ENCODE measurements around the gene POLD1.
"Not testable (repeated sequence)": the region's sequence is repeated elsewhere in the genome, so short reads cannot be mapped to it uniquely, and the experiment has no call there.

POLD1 gene

DNA sequence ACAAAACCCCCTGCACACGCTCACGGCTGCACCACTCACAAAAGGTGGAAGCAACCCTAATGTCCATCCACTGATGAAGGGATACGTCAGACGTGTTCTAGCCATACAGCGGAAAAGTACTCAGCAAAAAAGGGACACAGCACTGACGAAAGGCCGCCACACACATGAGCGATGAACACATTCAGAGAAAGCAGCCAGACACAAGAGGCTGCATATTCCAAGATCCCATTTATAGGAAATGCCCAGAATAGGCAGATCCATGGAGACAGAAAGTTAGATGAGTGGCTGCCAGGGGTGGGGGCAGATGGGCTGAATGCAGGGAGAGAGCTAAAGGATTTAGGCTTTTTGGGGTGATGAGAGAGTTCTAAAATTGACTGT lies 3.7 kb downstream of the POLD1 start:
- Histone ChIP-seq H3K9me3 (ENCODE audit: low read length) (no peaks in the 10 kb centered on the region), H3K9ac (ENCODE audit: low read length) (no peak overlapping the region), H3K27ac (ENCODE audit: low read depth, low read length, poor library complexity, severe bottlenecking) (no peak overlapping the region), H3K4me3 (ENCODE audit: low read depth, low read length, poor library complexity, severe bottlenecking) (no peak overlapping the region), H3K4me1 (ENCODE audit: insufficient read depth, low read length, severe bottlenecking) (peaks cover 16% of the 10 kb centered on the region), H3K4me2 (ENCODE audit: low read length) (no peak overlapping the region), H3K36me3 (ENCODE audit: insufficient read depth, low read length) (peaks cover 54% of the 10 kb centered on the region), H3K27me3 (ENCODE audit: insufficient read depth, low read length) (no peaks in the 10 kb centered on the region), H2AFZ (ENCODE audit: low read length) (no peak overlapping the region), H3F3A (ENCODE audit: insufficient read depth, low read length) (no peaks in the 10 kb centered on the region), H3K9me2 (ENCODE audit: low read depth, low read length) (no peaks in the 10 kb centered on the region), H3K79me2 (ENCODE audit: insufficient read depth, low read length) (peaks cover 35% of the 10 kb centered on the region), H4K20me1 (ENCODE audit: insufficient read depth, low read length) (no peaks in the 10 kb centered on the region)
- no peak for TF ChIP-seq CTCF (IDR thresholded peaks at IDR 0.05; ENCODE audit: low read length)
- TF ChIP-seq EZH2 (IDR thresholded peaks at IDR 0.05; ENCODE audit: borderline replicate concordance, low read length) = no peak

- H3K79me2 ChIP-seq (ENCODE audit: insufficient read depth, low read length) = peaks cover 34% of the 10 kb centered on the region
- H3K9me3 ChIP-seq (ENCODE audit: low read length); H3K27ac ChIP-seq (ENCODE audit: low read depth, low read length, poor library complexity, severe bottlenecking); H2AFZ ChIP-seq (ENCODE audit: low read length); H3K4me1 ChIP-seq (ENCODE audit: insufficient read depth, low read length, severe bottlenecking); H3K4me2 ChIP-seq (ENCODE audit: low read length); H3K4me3 ChIP-seq (ENCODE audit: low read depth, low read length, poor library complexity, severe bottlenecking); H3K27me3 ChIP-seq (ENCODE audit: insufficient read depth, low read length); H3F3A ChIP-seq (ENCODE audit: insufficient read depth, low read length); H3K9ac ChIP-seq (ENCODE audit: low read length); H4K20me1 ChIP-seq (ENCODE audit: insufficient read depth, low read length); H3K9me2 ChIP-seq (ENCODE audit: low read depth, low read length): not testable (repeated sequence)
- peaks cover 66% of the 10 kb centered on the region for H3K36me3 ChIP-seq (ENCODE audit: insufficient read depth, low read length)
Measured at GRCh38 chr19:50390295-50390694, 6.1 kb downstream of the POLD1 start.

GRCh38 chr19:50390952-50391351 lies 6.8 kb downstream of the POLD1 start:
- not testable (repeated sequence) for H3K4me1 ChIP-seq (ENCODE audit: insufficient read depth, low read length, severe bottlenecking); H3K9ac ChIP-seq (ENCODE audit: low read length); H3K4me3 ChIP-seq (ENCODE audit: low read depth, low read length, poor library complexity, severe bottlenecking); H3F3A ChIP-seq (ENCODE audit: insufficient read depth, low read length); H3K4me2 ChIP-seq (ENCODE audit: low read length); H3K9me2 ChIP-seq (ENCODE audit: low read depth, low read length); H3K27me3 ChIP-seq (ENCODE audit: insufficient read depth, low read length); H3K27ac ChIP-seq (ENCODE audit: low read depth, low read length, poor library complexity, severe bottlenecking); H2AFZ ChIP-seq (ENCODE audit: low read length); H4K20me1 ChIP-seq (ENCODE audit: insufficient read depth, low read length); H3K9me3 ChIP-seq (ENCODE audit: low read length)
- Histone ChIP-seq H3K79me2 (ENCODE audit: insufficient read depth, low read length) (peaks cover 34% of the 10 kb centered on the region), H3K36me3 (ENCODE audit: insufficient read depth, low read length) (peaks cover 64% of the 10 kb centered on the region)

DNA sequence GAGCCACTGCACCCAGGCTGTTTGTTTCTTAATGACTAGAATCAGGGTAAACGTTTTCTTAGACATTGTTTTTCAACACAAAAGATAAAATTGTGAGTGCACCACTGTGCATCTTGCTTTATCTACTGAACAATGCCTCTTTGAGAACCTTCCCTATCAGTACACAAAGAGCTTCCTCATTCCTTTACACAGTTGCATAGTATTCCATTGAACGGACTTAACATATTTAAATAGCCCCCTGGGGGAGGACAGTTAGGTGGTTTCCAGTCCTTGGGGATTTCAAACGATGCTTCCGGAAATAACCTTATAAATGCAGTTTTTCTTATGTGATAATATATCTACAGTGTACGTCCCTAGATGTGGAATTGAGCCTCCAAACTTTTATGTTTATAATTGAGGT lies 8.6 kb downstream of the POLD1 start:
- H3K27me3 ChIP-seq (ENCODE audit: insufficient read depth, low read length) = no peaks in the 10 kb centered on the region
- TF ChIP-seq EZH2 (IDR thresholded peaks at IDR 0.05; ENCODE audit: borderline replicate concordance, low read length) = no peak
- no peak for TF ChIP-seq CTCF (IDR thresholded peaks at IDR 0.05; ENCODE audit: low read length)
- H3K79me2 ChIP-seq (ENCODE audit: insufficient read depth, low read length) = peaks cover 34% of the 10 kb centered on the region
- H3K4me2 ChIP-seq (ENCODE audit: low read length) = no peak overlapping the region
- H3F3A ChIP-seq (ENCODE audit: insufficient read depth, low read length) = no peaks in the 10 kb centered on the region
- no peaks in the 10 kb centered on the region for H4K20me1 ChIP-seq (ENCODE audit: insufficient read depth, low read length)
- no peaks in the 10 kb centered on the region for H3K9me2 ChIP-seq (ENCODE audit: low read depth, low read length)
- peaks cover 47% of the 10 kb centered on the region for H3K36me3 ChIP-seq (ENCODE audit: insufficient read depth, low read length)
- no peaks in the 10 kb centered on the region for H3K9me3 ChIP-seq (ENCODE audit: low read length)
- no peaks in the 10 kb centered on the region for H3K4me1 ChIP-seq (ENCODE audit: insufficient read depth, low read length, severe bottlenecking)
- no peak overlapping the region for H3K9ac ChIP-seq (ENCODE audit: low read length)
- H3K4me3 ChIP-seq (ENCODE audit: low read depth, low read length, poor library complexity, severe bottlenecking) = no peak overlapping the region
- no peak overlapping the region for H2AFZ ChIP-seq (ENCODE audit: low read length)
- H3K27ac ChIP-seq (ENCODE audit: low read depth, low read length, poor library complexity, severe bottlenecking) = no peak overlapping the region
